H1 (cell line): ENCODE measurements around the gene ATG16L1. TPM values are rescaled to one million over a fixed set of nuclear protein-coding genes. Genes with fewer than 3 reads are reported as not detected.

Source experiments
- CTCF ChIA-PET: fragments of 300-600 bp; sonication (Branson Sonifier 250); formaldehyde crosslinking; loops from one replicate; lab custom pipeline; 2021; ENCODE audit not compliant: partially characterized antibody; lab: Charles Lee
- POLR2A ChIA-PET: fragments of 300-600 bp; sonication (Branson Sonifier 250); formaldehyde crosslinking; loops from one replicate; lab custom pipeline; 2021; ENCODE audit warnings: inconsistent platforms; ENCODE audit not compliant: partially characterized antibody; lab: Charles Lee
- DNase-seq, 2 experiments: peaks; one replicate each; pipeline versions ENCODE4 v3.0.0 to v3.0.0-alpha.2; 2010 to 2022; ENCODE audit warnings: low spot score in 2 of 2, low read depth in 1 of 2, mixed read lengths in 1 of 2
- FAIRE-seq: peaks from 2 replicates; lab custom pipeline; 2011; peaks lifted over from hg19 to GRCh38; lab: Jason Lieb, UNC
- H2AFZ ChIP-seq: 2 replicates; pipeline ENCODE4 v1.8.1; 2012; ENCODE audit warnings: low read length, inconsistent platforms
- H2AK5ac ChIP-seq: 2 replicates; pipeline ENCODE4 v1.6.1; 2013; ENCODE audit warnings: low read depth, low read length
- H2BK120ac ChIP-seq: replicated peaks from 2 replicates; pipeline ENCODE3; 2013; ENCODE audit warnings: low read depth, low read length, inconsistent platforms
- H2BK12ac ChIP-seq: 2 replicates; pipeline ENCODE4 v1.6.1; 2013; ENCODE audit warnings: low read depth, low read length
- H2BK15ac ChIP-seq: 2 replicates; pipeline ENCODE4 v1.6.1; 2013; ENCODE audit warnings: low read length
- H2BK20ac ChIP-seq: 2 replicates; pipeline ENCODE4 v1.6.1; 2013; ENCODE audit warnings: low read length
- H2BK5ac ChIP-seq: 2 replicates; pipeline ENCODE4 v1.6.1; 2013; ENCODE audit warnings: low read depth, low read length
- H3K14ac ChIP-seq: 2 replicates; pipeline ENCODE4 v1.6.1; 2013; ENCODE audit warnings: inconsistent platforms; ENCODE audit not compliant: insufficient read length
- H3K18ac ChIP-seq: 2 replicates; pipeline ENCODE4 v1.6.1; 2013; ENCODE audit warnings: low read length; ENCODE audit errors: extremely low read depth
- H3K23ac ChIP-seq: 2 replicates; pipeline ENCODE4 v1.6.1; 2013; ENCODE audit warnings: inconsistent platforms; ENCODE audit not compliant: insufficient read length
- H3K23me2 ChIP-seq: 2 replicates; pipeline ENCODE4 v1.6.1; 2013; ENCODE audit warnings: low read depth, low read length
- H3K27ac ChIP-seq: 2 replicates; pipeline ENCODE4 v1.6.1; 2011; ENCODE audit warnings: low read depth, low read length, inconsistent platforms
- H3K27me3 ChIP-seq, 4 experiments: replicated peaks in 1 of 4; 1 replicate in 1 of 4; 2 replicates in 3 of 4; pipeline versions ENCODE4 v1.6.1 to v1.8.1; 2011 to 2013; ENCODE audit warnings: low read length in 3 of 4, mild to moderate bottlenecking in 3 of 4, inconsistent platforms in 2 of 4, mixed read lengths in 2 of 4, moderate library complexity in 1 of 4; ENCODE audit not compliant: control insufficient read depth in 3 of 4, insufficient read depth in 3 of 4; ENCODE audit errors: extremely low read depth in 1 of 4
- H3K36me3 ChIP-seq, 4 experiments: 2 replicates each; pipeline versions ENCODE4 v1.6.1 to v1.8.1; 2011 to 2013; ENCODE audit warnings: mild to moderate bottlenecking in 4 of 4, low read length in 3 of 4, moderate library complexity in 2 of 4, control low read depth in 1 of 4, inconsistent platforms in 1 of 4; ENCODE audit not compliant: insufficient read depth in 4 of 4, control insufficient read depth in 2 of 4
- H3K4ac ChIP-seq: replicated peaks from 2 replicates; pipeline ENCODE3; 2013; ENCODE audit warnings: low read length, low read depth, mixed read lengths, inconsistent platforms; ENCODE audit not compliant: insufficient read length
- H3K4me1 ChIP-seq, 4 experiments: replicated peaks in 1 of 4; 1 replicate in 1 of 4; 2 replicates in 3 of 4; pipeline versions ENCODE4 v1.6.1 to v1.8.1; 2011 to 2013; ENCODE audit warnings: low read length in 3 of 4, inconsistent platforms in 2 of 4, mixed read lengths in 1 of 4; ENCODE audit not compliant: insufficient read depth in 4 of 4, control insufficient read depth in 3 of 4
- H3K4me2 ChIP-seq, 2 experiments: 2 replicates each; pipeline versions ENCODE4 v1.6.1 to v1.8.1; 2011 to 2013; ENCODE audit warnings: low read depth in 2 of 2, low read length in 2 of 2, control low read depth in 1 of 2, inconsistent platforms in 1 of 2, mild to moderate bottlenecking in 1 of 2; ENCODE audit not compliant: insufficient read depth in 1 of 2
- H3K4me3 ChIP-seq, 4 experiments: fragments of 200-600, 300-600 bp in 1 of 4; sonication (generic), shearing (Covaris generic), sonication (Bioruptor Twin) in 1 of 4; 2 replicates each; pipeline versions ENCODE4 v1.5.1 to v1.8.1; 2011 to 2016; ENCODE audit warnings: low read length in 4 of 4, low read depth in 3 of 4, control low read depth in 2 of 4, inconsistent platforms in 2 of 4, mild to moderate bottlenecking in 2 of 4, mixed read lengths in 1 of 4, moderate library complexity in 1 of 4; ENCODE audit not compliant: insufficient read depth in 2 of 4; ENCODE audit errors: extremely low read depth in 1 of 4
- H3K56ac ChIP-seq: replicated peaks from 2 replicates; pipeline ENCODE3; 2013; ENCODE audit warnings: low read depth, mild to moderate bottlenecking, mixed read lengths, low read length, inconsistent platforms; ENCODE audit not compliant: insufficient read length
- H3K79me1 ChIP-seq: 2 replicates; pipeline ENCODE4 v1.6.1; 2013; ENCODE audit warnings: low read depth, low read length, control low read depth
- H3K79me2 ChIP-seq, 2 experiments: 2 replicates each; pipeline versions ENCODE4 v1.6.1 to v1.8.1; 2012 to 2013; ENCODE audit warnings: low read length in 2 of 2, mild to moderate bottlenecking in 2 of 2, inconsistent platforms in 1 of 2; ENCODE audit not compliant: insufficient read depth in 2 of 2, control insufficient read depth in 1 of 2
- H3K9ac ChIP-seq, 4 experiments: replicated peaks in 1 of 4; 1 replicate in 1 of 4; 2 replicates in 3 of 4; pipeline versions ENCODE4 v1.6.1 to v1.8.1; 2011 to 2013; ENCODE audit warnings: low read depth in 3 of 4, low read length in 3 of 4, control low read depth in 2 of 4, mild to moderate bottlenecking in 2 of 4, moderate library complexity in 2 of 4, inconsistent platforms in 1 of 4; ENCODE audit errors: extremely low read depth in 1 of 4
- H3K9me3 ChIP-seq, 2 experiments: 2 replicates each; pipeline versions ENCODE4 v1.6.1 to v1.8.1; 2012 to 2013; ENCODE audit warnings: mild to moderate bottlenecking in 2 of 2, moderate library complexity in 2 of 2, control low read depth in 1 of 2, inconsistent platforms in 1 of 2, low read depth in 1 of 2, low read length in 1 of 2, mixed read lengths in 1 of 2; ENCODE audit not compliant: insufficient read depth in 2 of 2
- H4K20me1 ChIP-seq, 2 experiments: replicated peaks in 1 of 2; 2 replicates each; pipeline versions ENCODE3 to v1.8.1; 2011 to 2013; ENCODE audit warnings: inconsistent platforms in 2 of 2, low read length in 2 of 2, mild to moderate bottlenecking in 1 of 2; ENCODE audit not compliant: insufficient read depth in 2 of 2, control insufficient read depth in 1 of 2
- H4K5ac ChIP-seq: 2 replicates; pipeline ENCODE4 v1.6.1; 2013; ENCODE audit warnings: low read length, low read depth, mixed read lengths, inconsistent platforms; ENCODE audit not compliant: insufficient read length
- H4K8ac ChIP-seq: 2 replicates; pipeline ENCODE4 v1.8.0; 2013; ENCODE audit warnings: mild to moderate bottlenecking, moderate library complexity, low read length, inconsistent platforms; ENCODE audit not compliant: insufficient read depth; ENCODE audit errors: extremely low read depth
- H4K91ac ChIP-seq: replicated peaks from 2 replicates; pipeline ENCODE3; 2013; ENCODE audit warnings: low read length, mixed read lengths, inconsistent platforms; ENCODE audit not compliant: insufficient read length
- BCL11A ChIP-seq, 2 experiments: IDR thresholded peaks; one replicate each; pipeline ENCODE4 v1.6.1; 2011; ENCODE audit warnings: low read depth in 2 of 2, low read length in 2 of 2, mild to moderate bottlenecking in 2 of 2
- CBX5 ChIP-seq: fragments of 300-800, 300-1000 bp; sonication (generic); IDR thresholded peaks from 2 replicates; pipeline ENCODE4 v1.7.1; 2016; ENCODE audit warnings: antibody characterized with exemption, low read length, low read depth
- GTF2F1 ChIP-seq: IDR thresholded peaks from 2 replicates; pipeline ENCODE4 v1.6.1; 2012; ENCODE audit warnings: low read depth, low read length, improper control_type of control experiment, borderline replicate concordance
- HDAC6 ChIP-seq: IDR thresholded peaks from one replicate; pipeline ENCODE4 v1.7.1; 2012; ENCODE audit warnings: low read depth, mild to moderate bottlenecking, inconsistent platforms, low read length, moderate library complexity
- JUND ChIP-seq: IDR thresholded peaks from 2 replicates; pipeline ENCODE4 v1.6.1; 2011; ENCODE audit warnings: mild to moderate bottlenecking, improper control_type of control experiment, low read length
- KDM4A ChIP-seq: IDR thresholded peaks from one replicate; pipeline ENCODE4 v1.7.1; 2012; ENCODE audit warnings: low read depth, mild to moderate bottlenecking, moderate library complexity, low read length, inconsistent platforms; ENCODE audit not compliant: severe bottlenecking
- KDM5A ChIP-seq: fragments of 200-600 bp; IDR thresholded peaks from 2 replicates; pipeline ENCODE4 v1.7.1; 2012; ENCODE audit warnings: mild to moderate bottlenecking, low read length, inconsistent platforms, mixed read lengths
- PHF8 ChIP-seq: fragments of 200-600 bp; sonication (generic); conservative IDR thresholded peaks from 2 replicates; pipeline ENCODE4 v1.7.1; 2012; ENCODE audit warnings: low read depth, mild to moderate bottlenecking, inconsistent platforms, low read length, moderate library complexity
- POU5F1 ChIP-seq: IDR thresholded peaks from 2 replicates; pipeline ENCODE4 v1.6.1; 2011; ENCODE audit warnings: low read depth, mild to moderate bottlenecking, low read length, moderate library complexity
- RNF2 ChIP-seq: fragments of 200-900, 300-1000 bp; sonication (generic); IDR thresholded peaks from 2 replicates; pipeline ENCODE4 v1.7.1; 2016; ENCODE audit warnings: borderline replicate concordance, low read depth, mild to moderate bottlenecking, antibody characterized with exemption, low read length; ENCODE audit not compliant: poor library complexity, severe bottlenecking; ENCODE audit errors: missing control alignments
- SIN3A ChIP-seq, 2 experiments: IDR thresholded peaks in 1 of 2; conservative IDR thresholded peaks in 1 of 2; 2 replicates each; pipeline ENCODE4 v1.6.1; 2011 to 2012; ENCODE audit warnings: low read length in 2 of 2, improper control_type of control experiment in 1 of 2, low read depth in 1 of 2, mild to moderate bottlenecking in 1 of 2
- SRF ChIP-seq: IDR thresholded peaks from 2 replicates; pipeline ENCODE4 v1.6.1; 2011; ENCODE audit warnings: mild to moderate bottlenecking, low read depth, low read length, moderate library complexity
- TBP ChIP-seq: IDR thresholded peaks from 2 replicates; pipeline ENCODE4 v1.6.1; 2011; ENCODE audit warnings: low read depth, low read length, improper control_type of control experiment
- WGBS, 2 experiments: shearing (Covaris generic) in 1 of 2; methylation state at CpG; one replicate each; pipeline versions ENCODE4 v1.1.6 to v1.1.7; 2013 to 2015; ENCODE audit warnings: low lambda C conversion rate in 2 of 2, mixed read lengths in 2 of 2, inconsistent platforms in 1 of 2, low coverage in 1 of 2, missing lambda C conversion rate in 1 of 2; ENCODE audit not compliant: insufficient replicate concordance in 2 of 2, insufficient coverage in 1 of 2, insufficient read length in 1 of 2; ENCODE audit errors: extremely low coverage in 1 of 2, missing lambda C conversion rate in 1 of 2; 5-methylcytosine and 5-hydroxymethylcytosine counted together
- polyA plus RNA-seq, 7 experiments: library from polyadenylated mRNA; depleted of rRNA in 3 of 7; stranded (reverse) in 5 of 7; unstranded in 2 of 7; fragments of >200 nt in 5 of 7; fragments of 200-250 nt in 2 of 7; gene quantifications; 1 replicate in 5 of 7; 2 replicates in 1 of 7; 4 replicates in 1 of 7; pipeline versions ENCODE4 v1.2.1 to v1.2.3, GENCODE V29; 2011 to 2013; ENCODE audit warnings: missing spikeins in 2 of 7, mixed read lengths in 2 of 7
- total RNA-seq: library from RNA; stranded (reverse); fragmentation: NEBNext Ultra II Directional; extraction: Animal tissue kit (Norgen Biotek cat#: 25700); gene quantifications from 2 replicates; pipeline ENCODE4 v1.2.1, GENCODE V29; 2021

The ATG16L1 gene
- total and polyA plus RNA-seq, 2 of the 8 experiments (the other 6 are each of a cell fraction or from before 2014, with no cell fraction given): 18.3 to 31.0 TPM

- H3K23ac ChIP-seq: no peak overlapping the region
- H3K79me1 ChIP-seq: 0 out of 2 replicates have a peak, but pooled peaks cover under 1% of the 10 kb centered on the region
- FAIRE-seq (no peak), DNase-seq (no peak)
- no peak overlapping the region for H3K4me3 ChIP-seq
- H4K5ac ChIP-seq: no peak overlapping the region
- no peak overlapping the region for H2BK12ac ChIP-seq
- no peak overlapping the region for H2BK20ac ChIP-seq
- no peak overlapping the region for H3K27ac ChIP-seq
- POLR2A ChIA-PET: no interaction called here
- H3K4me1 ChIP-seq: 0 out of 7 replicates have a peak, but pooled peaks cover 0 to 2% (median 0%) of the 10 kb centered on the region in 4 experiments
- no peaks in the 10 kb centered on the region; the same call in 1 of the 2 replicates for H3K23me2 ChIP-seq
- peaks cover 12 to 22% of the 10 kb centered on the region in 2 experiments for H3K79me2 ChIP-seq
- peaks cover 0 to 1% (median 0%) of the 10 kb centered on the region in 4 experiments; a peak in 1 of 7 replicates for H3K27me3 ChIP-seq
- no peak overlapping the region for H2BK120ac ChIP-seq
- H3K4me2 ChIP-seq: no peak overlapping the region
- no peak overlapping the region for H2AFZ ChIP-seq
- no peak overlapping the region for H2BK15ac ChIP-seq
- no peak overlapping the region for H2BK5ac ChIP-seq
- peaks cover 1 to 2% of the 10 kb centered on the region in 2 experiments for H4K20me1 ChIP-seq
- H3K18ac ChIP-seq: no peak overlapping the region
- H3K36me3 ChIP-seq: no peaks in the 10 kb centered on the region
- H3K4ac ChIP-seq: no peak overlapping the region
- CTCF ChIA-PET: interaction anchor here (0.8 to 5.8 kb wide), 7 partner anchors 13 to 265 kb away, joined by 3 to 33 read pairs (median 5); no protein-coding TSS in a partner anchor
- no peak overlapping the region for H2AK5ac ChIP-seq
- H3K9me3 ChIP-seq: peaks cover 8 to 14% of the 10 kb centered on the region in 2 experiments; a peak in 3 of 4 replicates
- WGBS, 2 experiments: 78% methylated on average over 7 of the region's 7 CpGs; no CpG with 5 or more reads in 1 of the 2 experiments
- no peak overlapping the region for H3K56ac ChIP-seq
- no peak overlapping the region for H4K8ac ChIP-seq
- H3K14ac ChIP-seq: no peak overlapping the region
- no peak overlapping the region for H3K9ac ChIP-seq
- no peak overlapping the region for H4K91ac ChIP-seq
- TF ChIP-seq KDM4A (no peak), JUND (no peak), RNF2 (no peak), CBX5 (no peak), TBP (no peak), KDM5A (no peak), BCL11A (IDR thresholded peaks at IDR 0.05; ENCODE audit: low read depth in 2 of 2, low read length in 2 of 2) (no peak), PHF8 (no peak), GTF2F1 (no peak), SIN3A (conservative IDR thresholded peaks at IDR 0.05 in 1 of 2, IDR thresholded peaks at IDR 0.05 in 1 of 2; ENCODE audit: low read depth in 1 of 2, low read length in 2 of 2) (no peak), HDAC6 (no peak), SRF (no peak), POU5F1 (no peak)
These were observed 2.5 kb upstream of the ATG16L1 start for GRCh38 chr2:233248999-233249398.
